Measurements from ENCODE around the gene IRF2BPL. TPM values are rescaled to one million over a fixed set of nuclear protein-coding genes. Genes with fewer than 3 reads are reported as not detected.
A peak's percentile ranks its signal among the peaks of the same experiment; 100 is the strongest.

IRF2BPL gene
- total and polyA plus RNA-seq, 7 donors: 3.8 to 26.3 (median 9.7) TPM

GRCh38 chr14:77062261-77062660 lies 33.8 kb upstream of the IRF2BPL start:
- no peak overlapping the region for H3K4me3 ChIP-seq
- no peak for ATAC-seq
- TF ChIP-seq CTCF (IDR thresholded peaks at IDR 0.05): no peak
- no peaks in the 10 kb centered on the region for H3K4me1 ChIP-seq
- H3K9me3 ChIP-seq: no peaks in the 10 kb centered on the region
- 82 to 85% (median 82%) methylated on average over 3 of the region's 3 CpGs for WGBS, 3 donors
- no peak for DNase-seq
- no peaks in the 10 kb centered on the region for H3K27me3 ChIP-seq (ENCODE audit: insufficient read depth in 3 of 3, low read length in 2 of 3)
- no peaks in the 10 kb centered on the region for H3K36me3 ChIP-seq (ENCODE audit: insufficient read depth in 1 of 2, low read depth in 1 of 2)
- intact Hi-C loops (cut with DNase I): no loop called here
- no peak overlapping the region for H3K27ac ChIP-seq

DNA sequence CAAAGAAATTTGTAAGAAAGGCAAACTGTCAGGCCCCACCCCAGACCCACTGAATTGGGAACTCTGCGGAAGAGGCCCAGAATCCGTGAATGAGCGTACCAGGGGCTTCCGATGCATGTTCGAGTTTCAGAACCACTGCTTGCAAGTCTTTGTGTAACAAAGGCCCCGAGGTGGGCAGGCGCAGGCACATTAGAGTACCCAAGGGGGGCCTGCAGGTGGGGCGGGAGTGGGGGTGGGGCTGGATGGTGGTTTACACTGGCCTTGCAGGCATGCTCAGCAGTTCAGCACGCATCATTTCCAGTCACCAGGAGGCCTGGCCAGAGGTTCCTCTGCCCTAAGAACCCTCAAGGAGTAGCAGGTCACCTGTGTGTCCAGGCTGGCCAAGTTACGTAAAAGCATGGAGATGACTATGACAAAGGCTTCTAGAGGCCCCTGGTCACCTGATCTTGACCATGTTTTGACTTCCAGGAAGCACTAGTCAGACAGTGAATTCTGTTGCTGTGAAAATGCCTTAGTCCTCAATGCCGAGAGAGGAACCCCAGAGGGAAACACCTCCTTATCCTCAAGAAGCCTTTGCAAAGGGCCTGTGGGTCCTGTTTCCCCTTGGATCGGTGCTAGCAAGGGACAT lies 33.2 kb upstream of the IRF2BPL start:
- no peaks in the 10 kb centered on the region for H3K36me3 ChIP-seq (ENCODE audit: insufficient read depth in 1 of 2, low read depth in 1 of 2)
- no peak for TF ChIP-seq CTCF (IDR thresholded peaks at IDR 0.05)
- intact Hi-C loops (cut with DNase I): no loop called here
- H3K27me3 ChIP-seq (ENCODE audit: insufficient read depth in 3 of 3, low read length in 2 of 3): no peaks in the 10 kb centered on the region
- no peak overlapping the region for H3K27ac ChIP-seq
- H3K9me3 ChIP-seq: no peaks in the 10 kb centered on the region
- no peaks in the 10 kb centered on the region for H3K4me1 ChIP-seq
- no peak overlapping the region for H3K4me3 ChIP-seq
- 92 to 95% (median 94%) methylated on average over 12 of the region's 12 CpGs for WGBS, 3 donors
- ATAC-seq: no peak
- no peak for DNase-seq

GRCh38 chr14:77059276-77059915 lies 30.9 kb upstream of the IRF2BPL start:
- Histone ChIP-seq H3K27me3 (ENCODE audit: insufficient read depth in 3 of 3, low read length in 2 of 3) (no peaks in the 10 kb centered on the region), H3K9me3 (peaks cover 15% of the 10 kb centered on the region), H3K36me3 (ENCODE audit: insufficient read depth in 1 of 2, low read depth in 1 of 2) (no peaks in the 10 kb centered on the region), H3K4me3 (no peak overlapping the region), H3K27ac (peak overlapping the region; percentile 23), H3K4me1 (no peaks in the 10 kb centered on the region)
- ATAC-seq: peak in 3 of 4 donors; percentile 36 to 54 (median 40)
- TF ChIP-seq CTCF (IDR thresholded peaks at IDR 0.05): peak; percentile 18
- DNase-seq: peak; percentile 68 to 75
- intact Hi-C loops (cut with DNase I): no loop called here
- 41 to 48% (median 44%) methylated on average over 12 of the region's 12 CpGs for WGBS, 3 donors

DNA sequence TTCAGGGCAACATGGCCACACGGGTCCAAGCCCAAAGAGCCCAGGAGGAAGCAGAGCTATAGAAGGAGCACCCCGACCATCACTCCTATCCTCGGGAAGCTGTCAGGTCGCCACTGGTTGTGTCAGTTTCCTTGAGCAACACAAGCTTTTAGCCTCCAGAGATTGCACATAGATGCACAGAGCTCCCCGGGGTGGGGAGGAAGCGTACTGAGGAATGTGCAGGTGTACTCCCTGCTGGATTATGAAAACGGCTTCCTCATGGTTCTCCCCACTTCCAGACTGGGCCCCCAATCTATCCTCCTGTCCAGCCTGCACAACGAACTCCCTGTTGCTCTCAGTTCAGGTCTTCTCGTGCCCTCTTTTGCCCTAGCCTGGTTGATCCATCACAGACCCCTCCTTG lies 30.3 kb upstream of the IRF2BPL start:
- H3K27ac ChIP-seq: peak overlapping the region; percentile 23
- ATAC-seq (no peak), DNase-seq (no peak)
- no peaks in the 10 kb centered on the region for H3K4me1 ChIP-seq
- no peak for TF ChIP-seq CTCF (IDR thresholded peaks at IDR 0.05)
- no peaks in the 10 kb centered on the region for H3K36me3 ChIP-seq (ENCODE audit: insufficient read depth in 1 of 2, low read depth in 1 of 2)
- intact Hi-C loops (cut with DNase I): no loop called here
- H3K4me3 ChIP-seq: no peak overlapping the region
- peaks cover 15% of the 10 kb centered on the region for H3K9me3 ChIP-seq
- no peaks in the 10 kb centered on the region for H3K27me3 ChIP-seq (ENCODE audit: insufficient read depth in 3 of 3, low read length in 2 of 3)
- WGBS, 3 donors: 79 to 85% (median 83%) methylated on average over 9 of the region's 9 CpGs
